Tibial nerve (tissue), 4 donors: ENCODE measurements around the gene PAPLN. TPM values are rescaled to one million over a fixed set of nuclear protein-coding genes. Genes with fewer than 3 reads are reported as not detected.

Experiments
- DNase-seq, 2 donors: peaks; one replicate each; pipeline ENCODE4 v3.0.0-alpha.2; 2019; ENCODE audit warnings: low spot score in 2 of 2
- H3K27ac ChIP-seq, 4 donors: fragments of 200-600 bp; sonication (generic) in 3 of 4; one replicate each; pipeline ENCODE4 v1.5.1; 2017 to 2019; ENCODE audit warnings: mild to moderate bottlenecking in 1 of 4
- H3K27me3 ChIP-seq, 2 donors: fragments of 200-600 bp; sonication (generic) in 1 of 2; one replicate each; pipeline versions ENCODE4 v1.5.1 to v1.6.0; 2017 to 2019
- H3K36me3 ChIP-seq, 3 donors: fragments of 200-600 bp; sonication (generic); one replicate each; pipeline ENCODE4 v1.5.1; 2018 to 2019
- H3K4me1 ChIP-seq, 4 donors: fragments of 200-600 bp; sonication (generic) in 3 of 4; one replicate each; pipeline ENCODE4 v1.5.1; 2017 to 2019
- H3K4me3 ChIP-seq, 4 donors: fragments of 200-600 bp; sonication (generic) in 3 of 4; one replicate each; pipeline ENCODE4 v1.5.1; 2017 to 2019; ENCODE audit warnings: mild to moderate bottlenecking in 1 of 4, moderate library complexity in 1 of 4
- H3K9me3 ChIP-seq, 4 donors: fragments of 200-600 bp; sonication (generic) in 3 of 4; one replicate each; pipeline ENCODE4 v1.5.1; 2017 to 2019
- CTCF ChIP-seq, 5 experiments: fragments of 200-600 bp in 3 of 5; fragments of 450-650 bp in 2 of 5; sonication (generic) in 3 of 5; IDR thresholded peaks; one replicate each; pipeline ENCODE4 v1.5.1; 2016 to 2019; ENCODE audit warnings: antibody characterized with exemption in 5 of 5, mild to moderate bottlenecking in 3 of 5, moderate library complexity in 2 of 5
- EP300 ChIP-seq, 2 donors: sonication (generic); formaldehyde crosslinking; IDR thresholded peaks; one replicate each; pipeline ENCODE4 v1.6.1; 2017; ENCODE audit warnings: antibody characterized with exemption in 2 of 2, mild to moderate bottlenecking in 1 of 2
- POLR2A ChIP-seq, 2 donors: fragments of 450-650 bp; IDR thresholded peaks; one replicate each; pipeline ENCODE4 v1.6.1; 2017; ENCODE audit warnings: antibody characterized with exemption in 2 of 2, mild to moderate bottlenecking in 2 of 2, moderate library complexity in 2 of 2
- WGBS, 2 donors: methylation state at CpG; one replicate each; pipeline ENCODE4 v1.1.5; 2018; 5-methylcytosine and 5-hydroxymethylcytosine counted together
- total RNA-seq, 4 donors: library from RNA; depleted of rRNA; stranded (reverse); fragments of >200 nt; gene quantifications; one replicate each; pipeline ENCODE4 v1.1.0, GENCODE V29; 2016

PAPLN gene
- total RNA-seq, 4 donors from 2014 or later: 96.6 to 314 (median 206) TPM

- Histone ChIP-seq H3K36me3 (peaks cover 0 to 90% (median 28%) of the 10 kb centered on the region in 3 donors), H3K4me1 (no peaks in the 10 kb centered on the region), H3K27me3 (no peaks in the 10 kb centered on the region), H3K9me3 (no peaks in the 10 kb centered on the region), H3K27ac (no peak overlapping the region), H3K4me3 (no peak overlapping the region)
- no peak for TF ChIP-seq EP300 (IDR thresholded peaks at IDR 0.05)
- no peak for TF ChIP-seq CTCF (IDR thresholded peaks at IDR 0.05)
- TF ChIP-seq POLR2A (IDR thresholded peaks at IDR 0.05): no peak
- DNase-seq: no peak
- WGBS, 2 donors: 74 to 78% methylated on average over 2 of the region's 2 CpGs
Measured at GRCh38 chr14:73198253-73198652, 39.1 kb upstream of the PAPLN start.

GRCh38 chr14:73203527-73203926, 33.8 kb upstream of the PAPLN start:
- H3K36me3 ChIP-seq: peaks cover 4 to 83% (median 17%) of the 10 kb centered on the region in 3 donors

GRCh38 chr14:73207615-73208014, 29.7 kb upstream of the PAPLN start:
- WGBS, 2 donors: 91 to 100% methylated on average over 2 of the region's 2 CpGs
- H3K4me1 ChIP-seq: peaks cover 0 to 14% (median 0%) of the 10 kb centered on the region in 4 donors
- no peaks in the 10 kb centered on the region for H3K9me3 ChIP-seq
- peaks cover 4 to 85% (median 9%) of the 10 kb centered on the region in 3 donors for H3K36me3 ChIP-seq
- no peak overlapping the region for H3K27ac ChIP-seq
- H3K4me3 ChIP-seq: no peak overlapping the region
- H3K27me3 ChIP-seq: no peaks in the 10 kb centered on the region
- no peak for TF ChIP-seq CTCF (IDR thresholded peaks at IDR 0.05)
- TF ChIP-seq POLR2A (IDR thresholded peaks at IDR 0.05): no peak
- no peak for TF ChIP-seq EP300 (IDR thresholded peaks at IDR 0.05)
- DNase-seq: no peak

More at GRCh38 chr14:73203527-73203926, 33.8 kb upstream of the PAPLN start:
- 75 to 87% methylated on average over 2 of the region's 2 CpGs for WGBS, 2 donors
- TF ChIP-seq POLR2A (IDR thresholded peaks at IDR 0.05) (no peak), EP300 (IDR thresholded peaks at IDR 0.05) (no peak), CTCF (IDR thresholded peaks at IDR 0.05) (no peak)
- DNase-seq: no peak
- H3K27me3 ChIP-seq: no peaks in the 10 kb centered on the region
- no peaks in the 10 kb centered on the region for H3K4me1 ChIP-seq
- no peaks in the 10 kb centered on the region for H3K9me3 ChIP-seq
- H3K27ac ChIP-seq: no peak overlapping the region
- no peak overlapping the region for H3K4me3 ChIP-seq

GRCh38 chr14:73208390-73208789, 28.9 kb upstream of the PAPLN start:
- 90 to 97% methylated on average over 2 of the region's 3 CpGs for WGBS, 2 donors
- H3K27ac ChIP-seq: no peak overlapping the region
- H3K27me3 ChIP-seq: no peaks in the 10 kb centered on the region
- peaks cover 0 to 14% (median 0%) of the 10 kb centered on the region in 4 donors for H3K4me1 ChIP-seq
- no peak for DNase-seq
- peaks cover 4 to 85% (median 9%) of the 10 kb centered on the region in 3 donors for H3K36me3 ChIP-seq
- H3K4me3 ChIP-seq: no peak overlapping the region
- no peak for TF ChIP-seq EP300 (IDR thresholded peaks at IDR 0.05)
- no peak for TF ChIP-seq CTCF (IDR thresholded peaks at IDR 0.05)
- no peak for TF ChIP-seq POLR2A (IDR thresholded peaks at IDR 0.05)
- no peaks in the 10 kb centered on the region for H3K9me3 ChIP-seq

- Histone ChIP-seq H3K4me1 (peaks cover 0 to 14% (median 0%) of the 10 kb centered on the region in 4 donors), H3K9me3 (no peaks in the 10 kb centered on the region), H3K4me3 (no peak overlapping the region), H3K27me3 (no peaks in the 10 kb centered on the region), H3K36me3 (peaks cover 4 to 86% (median 9%) of the 10 kb centered on the region in 3 donors), H3K27ac (no peak overlapping the region)
- 96 to 100% methylated on average over 1 to 5 of the region's 8 CpGs for WGBS, 2 donors
- TF ChIP-seq EP300 (IDR thresholded peaks at IDR 0.05) (no peak), POLR2A (IDR thresholded peaks at IDR 0.05) (no peak), CTCF (IDR thresholded peaks at IDR 0.05) (no peak)
- DNase-seq: no peak
Measured at GRCh38 chr14:73208846-73209245, 28.5 kb upstream of the PAPLN start.
